A673 (cell line): ENCODE measurements around the gene HEBP1. TPM values are rescaled to one million over a fixed set of nuclear protein-coding genes. Genes with fewer than 3 reads are reported as not detected.

Source experiments
- BruUV-seq: library from RNA; stranded (reverse); fragments of 400-500 nt; replicated peaks from 2 replicates; lab custom pipeline; 2021; lab: Mats Ljungman, UMichigan
- CTCF ChIA-PET: fragments of 300-600 bp; sonication (Branson Sonifier 250); formaldehyde crosslinking; loops from one replicate; lab custom pipeline; 2022; ENCODE audit warnings: antibody characterized with exemption; lab: Charles Lee
- POLR2A ChIA-PET: fragments of 300-600 bp; sonication (Branson Sonifier 250); formaldehyde crosslinking; loops from one replicate; lab custom pipeline; 2022; ENCODE audit warnings: antibody characterized with exemption; ENCODE audit not compliant: low non-redundant PET; lab: Charles Lee
- DNase-seq: peaks from one replicate; pipeline ENCODE4 v3.0.0-alpha.2; 2015; ENCODE audit warnings: low spot score
- H3K27ac ChIP-seq: fragments of 200-600 bp; sonication (generic); 2 replicates; pipeline ENCODE4 v1.5.1; 2016; ENCODE audit warnings: mixed run types, low read depth, mild to moderate bottlenecking, mixed read lengths, antibody characterized with exemption, low read length; ENCODE audit not compliant: poor library complexity, severe bottlenecking
- H3K27me3 ChIP-seq: fragments of 200-600 bp; sonication (generic); replicated peaks from 2 replicates; pipeline ENCODE4 v1.6.1; 2017; ENCODE audit warnings: mixed run types, low read depth, mild to moderate bottlenecking, mixed read lengths, antibody characterized with exemption, low read length; ENCODE audit not compliant: insufficient read depth, poor library complexity
- H3K36me3 ChIP-seq: fragments of 200-600 bp; sonication (generic); 2 replicates; pipeline ENCODE4 v1.6.1; 2016; ENCODE audit warnings: mixed run types, mild to moderate bottlenecking, mixed read lengths, antibody characterized with exemption, low read length; ENCODE audit not compliant: insufficient read depth, poor library complexity, severe bottlenecking
- H3K4me1 ChIP-seq: fragments of 200-600 bp; sonication (generic); 2 replicates; pipeline ENCODE4 v1.6.1; 2017; ENCODE audit warnings: mixed run types, mild to moderate bottlenecking, mixed read lengths, antibody characterized with exemption, low read length; ENCODE audit not compliant: insufficient read depth, poor library complexity, severe bottlenecking
- H3K4me3 ChIP-seq: fragments of 200-600 bp; sonication (generic); 2 replicates; pipeline ENCODE4 v1.5.1; 2016; ENCODE audit warnings: low read depth, mixed run types, mild to moderate bottlenecking, mixed read lengths, low read length; ENCODE audit not compliant: poor library complexity, severe bottlenecking
- H3K9me3 ChIP-seq: fragments of 200-600 bp; sonication (generic); 2 replicates; pipeline ENCODE4 v1.6.1; 2016; ENCODE audit warnings: mixed run types, low read depth, mild to moderate bottlenecking, mixed read lengths, antibody characterized with exemption, low read length; ENCODE audit not compliant: poor library complexity, severe bottlenecking
- EZH2 ChIP-seq: fragments of 200-600 bp; sonication (generic); IDR thresholded peaks from 2 replicates; pipeline ENCODE4 v1.6.1; 2017; ENCODE audit warnings: borderline replicate concordance, low read depth, mild to moderate bottlenecking, mixed read lengths, antibody characterized with exemption, low read length; ENCODE audit not compliant: poor library complexity, severe bottlenecking
- intact Hi-C: fragments of 100-400 bp; cut with micrococcal nuclease; formaldehyde crosslinking; loops from one replicate; pipeline ENCODE4 v1.10.0; 2022; ENCODE audit not compliant: unreplicated experiment
- total RNA-seq: library from RNA; stranded (reverse); gene quantifications from 2 replicates; pipeline ENCODE4 v1.2.3, GENCODE V29; 2021
- TF ChIP-seq, protein P1 (sequence below): fragments of 300-800, 200-600 bp; sonication (generic); conservative IDR thresholded peaks from 2 replicates; pipeline ENCODE4 v1.5.1; 2017; ENCODE audit warnings: low read depth, mild to moderate bottlenecking, antibody characterized with exemption, low read length, moderate library complexity, mixed read lengths

The HEBP1 gene
- total RNA-seq, 1 experiment from 2014 or later: 28.1 TPM

- POLR2A ChIA-PET: no interaction called here
Observed at GRCh38 chr12:12990700-12991468, 9.2 kb downstream of the HEBP1 start.

GRCh38 chr12:12987421-12987820, 12.6 kb downstream of the HEBP1 start:
- H3K27me3 ChIP-seq: no peaks in the 10 kb centered on the region
- no TSS peak for BruUV-seq
- no peak for TF ChIP-seq EZH2
- TF ChIP-seq, protein P1, sequence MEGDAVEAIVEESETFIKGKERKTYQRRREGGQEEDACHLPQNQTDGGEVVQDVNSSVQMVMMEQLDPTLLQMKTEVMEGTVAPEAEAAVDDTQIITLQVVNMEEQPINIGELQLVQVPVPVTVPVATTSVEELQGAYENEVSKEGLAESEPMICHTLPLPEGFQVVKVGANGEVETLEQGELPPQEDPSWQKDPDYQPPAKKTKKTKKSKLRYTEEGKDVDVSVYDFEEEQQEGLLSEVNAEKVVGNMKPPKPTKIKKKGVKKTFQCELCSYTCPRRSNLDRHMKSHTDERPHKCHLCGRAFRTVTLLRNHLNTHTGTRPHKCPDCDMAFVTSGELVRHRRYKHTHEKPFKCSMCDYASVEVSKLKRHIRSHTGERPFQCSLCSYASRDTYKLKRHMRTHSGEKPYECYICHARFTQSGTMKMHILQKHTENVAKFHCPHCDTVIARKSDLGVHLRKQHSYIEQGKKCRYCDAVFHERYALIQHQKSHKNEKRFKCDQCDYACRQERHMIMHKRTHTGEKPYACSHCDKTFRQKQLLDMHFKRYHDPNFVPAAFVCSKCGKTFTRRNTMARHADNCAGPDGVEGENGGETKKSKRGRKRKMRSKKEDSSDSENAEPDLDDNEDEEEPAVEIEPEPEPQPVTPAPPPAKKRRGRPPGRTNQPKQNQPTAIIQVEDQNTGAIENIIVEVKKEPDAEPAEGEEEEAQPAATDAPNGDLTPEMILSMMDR: no peak
- no peak for DNase-seq
- intact Hi-C loops: loop anchor here (5.0 kb wide), 1 partner anchor 110 kb away; no protein-coding TSS in a partner anchor
- no peak overlapping the region for H3K27ac ChIP-seq
- H3K4me3 ChIP-seq: no peak overlapping the region
- H3K36me3 ChIP-seq: peaks cover 13% of the 10 kb centered on the region
- CTCF ChIA-PET: interaction anchor here (0.6 kb wide), 1 partner anchor 221 kb away, joined by 3 read pairs; no protein-coding TSS in a partner anchor
- no peaks in the 10 kb centered on the region for H3K9me3 ChIP-seq
- H3K4me1 ChIP-seq: peaks cover 23% of the 10 kb centered on the region
- POLR2A ChIA-PET: interaction anchor here (0.6 kb wide), 1 partner anchor 30 kb away, joined by 4 read pairs; no protein-coding TSS in a partner anchor

More at GRCh38 chr12:12990700-12991468, 9.2 kb downstream of the HEBP1 start:
- no peak for TF ChIP-seq EZH2
- TF ChIP-seq, protein P1: no peak
- H3K4me3 ChIP-seq: no peak overlapping the region
- peaks cover 5% of the 10 kb centered on the region for H3K36me3 ChIP-seq
- H3K27me3 ChIP-seq: no peaks in the 10 kb centered on the region
- peaks cover 32% of the 10 kb centered on the region for H3K4me1 ChIP-seq
- no TSS peak for BruUV-seq
- no peak for DNase-seq
- H3K9me3 ChIP-seq: no peaks in the 10 kb centered on the region
- CTCF ChIA-PET: no interaction called here
- intact Hi-C loops: no loop called here
- no peak overlapping the region for H3K27ac ChIP-seq

DNA sequence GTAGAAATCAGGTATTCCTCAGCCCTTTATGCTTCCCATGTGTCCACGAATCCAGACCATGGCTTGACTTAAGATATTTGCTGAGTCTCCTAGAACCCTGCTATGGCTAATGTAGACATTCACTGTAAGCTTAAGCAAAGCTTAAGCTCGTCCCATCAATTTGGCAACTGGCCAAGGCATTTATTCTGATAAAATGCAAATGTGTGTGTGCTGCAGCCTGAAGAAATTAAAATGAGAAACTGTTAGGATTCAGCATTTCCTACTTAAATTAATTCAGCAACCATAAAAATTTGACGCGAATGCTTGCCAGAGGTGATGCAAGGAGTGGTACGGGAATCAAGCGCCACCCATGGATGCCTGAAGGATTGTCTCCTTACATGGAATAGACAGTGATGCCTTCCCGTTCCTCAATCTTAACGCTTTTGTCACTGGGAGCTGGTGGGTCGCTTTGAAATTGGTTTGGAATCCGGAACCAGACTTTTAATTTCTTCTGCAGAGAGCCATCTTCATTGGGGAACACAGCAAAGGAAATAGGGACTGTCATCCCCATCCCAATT, 13.2 kb downstream of the HEBP1 start:
- TF ChIP-seq, protein P1: peak; percentile 29; the same call in 1 of the 2 replicates
- no peak for TF ChIP-seq EZH2
- ChIA-PET CTCF (interaction anchor here (0.6 to 1.5 kb wide), 4 partner anchors 10 to 225 kb away, joined by 3 to 12 read pairs (median 4); no protein-coding TSS in a partner anchor), POLR2A (interaction anchor here (0.6 kb wide), 1 partner anchor 30 kb away, joined by 4 read pairs; no protein-coding TSS in a partner anchor)
- Histone ChIP-seq H3K36me3 (peaks cover 13% of the 10 kb centered on the region), H3K27me3 (no peaks in the 10 kb centered on the region), H3K4me3 (no peak overlapping the region), H3K9me3 (no peaks in the 10 kb centered on the region), H3K27ac (peak overlapping the region; percentile 43), H3K4me1 (peaks cover 17% of the 10 kb centered on the region)
- DNase-seq: peak; percentile 69
- intact Hi-C loops: loop anchor here (5.0 kb wide), 1 partner anchor 110 kb away; no protein-coding TSS in a partner anchor
- no TSS peak for BruUV-seq
